Measurements from ENCODE around the gene METTL16. TPM values are rescaled to one million over a fixed set of nuclear protein-coding genes. Genes with fewer than 3 reads are reported as not detected.

The METTL16 gene
- total and polyA plus RNA-seq, 4 donors: 4.1 to 8.9 (median 6.6) TPM

- H3K4me1 ChIP-seq (ENCODE audit: control insufficient read depth in 4 of 4, insufficient read depth in 4 of 4, low read length in 3 of 4): peaks cover 0 to 21% (median 19%) of the 10 kb centered on the region in 4 donors
- H3K9me3 ChIP-seq (ENCODE audit: control insufficient read depth in 4 of 4, low read length in 3 of 4): no peaks in the 10 kb centered on the region
- H3K4me3 ChIP-seq (ENCODE audit: low read depth in 1 of 3, low read length in 3 of 3): no peak overlapping the region
- peaks cover 0 to 2% (median 0%) of the 10 kb centered on the region in 4 donors for H3K36me3 ChIP-seq (ENCODE audit: control insufficient read depth in 4 of 4, insufficient read depth in 3 of 4, low read depth in 1 of 4, low read length in 3 of 4)
- no peaks in the 10 kb centered on the region for H3K27me3 ChIP-seq (ENCODE audit: control insufficient read depth in 4 of 4, insufficient read depth in 4 of 4, low read length in 3 of 4)
- no peak for DNase-seq (ENCODE audit: low spot score)
- WGBS: 98% methylated on average over 8 of the region's 8 CpGs
- TF ChIP-seq RAD21 (IDR thresholded peaks at IDR 0.05) (no peak), TAF1 (conservative IDR thresholded peaks at IDR 0.05) (no peak), YY1 (IDR thresholded peaks at IDR 0.05) (no peak), FOXA1 (IDR thresholded peaks at IDR 0.05) (no peak), ZBTB33 (IDR thresholded peaks at IDR 0.05) (no peak), CTCF (IDR thresholded peaks at IDR 0.05; ENCODE audit: low read depth, low read length, missing input control) (no peak), SP1 (IDR thresholded peaks at IDR 0.05) (no peak), JUND (IDR thresholded peaks at IDR 0.05) (no peak), MAX (IDR thresholded peaks at IDR 0.05) (no peak), REST (IDR thresholded peaks at IDR 0.05) (no peak), HNF4A (conservative IDR thresholded peaks at IDR 0.05) (no peak), HNF4G (IDR thresholded peaks at IDR 0.05) (no peak), EGR1 (IDR thresholded peaks at IDR 0.05; ENCODE audit: low read depth in 2 of 2) (no peak), GABPA (IDR thresholded peaks at IDR 0.05 in 1 of 2, conservative IDR thresholded peaks at IDR 0.05 in 1 of 2) (no peak), FOXA2 (IDR thresholded peaks at IDR 0.05) (no peak), ATF3 (IDR thresholded peaks at IDR 0.05) (no peak), NR2F2 (IDR thresholded peaks at IDR 0.05) (no peak), RXRA (IDR thresholded peaks at IDR 0.05) (no peak)
- no peak overlapping the region for H3K9ac ChIP-seq (ENCODE audit: low read depth in 1 of 2, low read length in 2 of 2)
- no peak overlapping the region for H3K27ac ChIP-seq (ENCODE audit: low read depth in 1 of 2, low read length in 2 of 2)
Measured at GRCh38 chr17:2484876-2485275, 26.8 kb downstream of the METTL16 start.
